A549 (cell line): ENCODE results near the gene SLCO3A1. TPM values are rescaled to one million over a fixed set of nuclear protein-coding genes. Genes with fewer than 3 reads are reported as not detected.

Source experiments
- ATAC-seq, 2 experiments: fragments of 200-7000 bp in 1 of 2; fragments of >200 bp in 1 of 2; cut with Nextera tagmentation in 1 of 2; cut with Tn5 transposase in 1 of 2; 3 replicates each; pipeline versions ENCODE4 v1.8.0 to v1.9.1; 2018 to 2020; ENCODE audit warnings: mild to moderate bottlenecking in 1 of 2, moderate library complexity in 1 of 2
- CTCF ChIA-PET: fragments of 300-600 bp; sonication (Branson Sonifier 250); formaldehyde crosslinking; extraction: SDS; loops from one replicate; lab custom pipeline; 2021; ENCODE audit warnings: antibody characterized with exemption, inconsistent platforms; lab: Yijun Ruan, JAX
- POLR2A ChIA-PET: fragments of 350-600 bp; formaldehyde crosslinking; extraction: SDS; loops from one replicate; lab custom pipeline; 2021; ENCODE audit warnings: antibody characterized with exemption, inconsistent platforms; lab: Yijun Ruan, JAX
- DNase-seq, 2 experiments: peaks; one replicate each; pipeline versions ENCODE4 v3.0.0 to v3.0.0-alpha.2; 2011 to 2016; ENCODE audit warnings: low read depth in 1 of 2, low spot score in 1 of 2
- FAIRE-seq: peaks from 2 replicates; lab custom pipeline; 2011; peaks lifted over from hg19 to GRCh38; lab: Jason Lieb, UNC
- H3K27ac ChIP-seq, 2 experiments: fragments of >200 bp; sonication (Bioruptor Twin); formaldehyde crosslinking; 3 replicates each; pipeline ENCODE4 v1.5.1; 2016 to 2017
- H3K4me1 ChIP-seq: fragments of >200 bp; sonication (Bioruptor Twin); formaldehyde crosslinking; 3 replicates; pipeline ENCODE4 v1.6.1; 2016
- H3K4me2 ChIP-seq: fragments of >200 bp; sonication (Bioruptor Twin); formaldehyde crosslinking; 3 replicates; pipeline ENCODE4 v1.6.1; 2016
- H3K4me3 ChIP-seq: fragments of >200 bp; sonication (Bioruptor Twin); formaldehyde crosslinking; 3 replicates; pipeline ENCODE4 v1.5.1; 2016
- H3K9me3 ChIP-seq: fragments of >200 bp; sonication (Bioruptor Twin); formaldehyde crosslinking; 3 replicates; pipeline ENCODE4 v1.6.1; 2016
- BHLHE40 ChIP-seq: IDR thresholded peaks from 2 replicates; pipeline ENCODE4 v1.6.1; 2012; ENCODE audit warnings: low read depth, low read length, inconsistent platforms
- CBX2 ChIP-seq: fragments of 200-600 bp; sonication (generic); IDR thresholded peaks from 2 replicates; pipeline ENCODE4 v1.6.1; 2016; ENCODE audit warnings: low read depth, mild to moderate bottlenecking, borderline replicate concordance
- CBX8 ChIP-seq: fragments of 200-600 bp; sonication (generic); IDR thresholded peaks from 2 replicates; pipeline ENCODE4 v1.6.1; 2016
- CEBPB ChIP-seq, 2 experiments: fragments of >200 bp in 1 of 2; sonication (Bioruptor Twin) in 1 of 2; formaldehyde crosslinking in 1 of 2; IDR thresholded peaks; 2 replicates each; pipeline ENCODE4 v1.6.1; 2012 to 2016
- CHD4 ChIP-seq: fragments of 200-600 bp; sonication (generic); IDR thresholded peaks from 2 replicates; pipeline ENCODE4 v1.6.1; 2016; ENCODE audit warnings: antibody characterized with exemption, mild to moderate bottlenecking, borderline replicate concordance
- EP300 ChIP-seq, 2 experiments: fragments of >200 bp; sonication (Bioruptor Twin); formaldehyde crosslinking; IDR thresholded peaks; 2 replicates in 1 of 2; 3 replicates in 1 of 2; pipeline ENCODE4 v1.6.1; 2016 to 2017
- ESRRA ChIP-seq: fragments of 150-350 bp; IDR thresholded peaks from 2 replicates; pipeline ENCODE4 v1.6.1; 2014; ENCODE audit warnings: mild to moderate bottlenecking, low read length, borderline replicate concordance
- FOXS1 ChIP-seq: fragments of 250-450 bp; sonication (Bioruptor Pico); IDR thresholded peaks from 2 replicates; pipeline ENCODE4 v1.5.0; 2020; ENCODE audit warnings: mild to moderate bottlenecking, moderate library complexity
- KDM5A ChIP-seq: fragments of 200-600 bp; sonication (generic); IDR thresholded peaks from 2 replicates; pipeline ENCODE4 v1.6.1; 2016; ENCODE audit warnings: antibody characterized with exemption, mild to moderate bottlenecking
- NPAS2 ChIP-seq: fragments of 250-450 bp; sonication (Bioruptor Pico); IDR thresholded peaks from 2 replicates; pipeline ENCODE4 v1.8.0; 2022; ENCODE audit warnings: mild to moderate bottlenecking, moderate library complexity, borderline replicate concordance
- PHF8 ChIP-seq: fragments of 200-600 bp; sonication (generic); IDR thresholded peaks from 2 replicates; pipeline ENCODE4 v1.6.1; 2016; ENCODE audit warnings: low read depth, mild to moderate bottlenecking, antibody characterized with exemption, moderate library complexity, borderline replicate concordance
- POLR2A ChIP-seq: IDR thresholded peaks from 2 replicates; pipeline ENCODE4 v1.6.1; 2012; ENCODE audit warnings: mild to moderate bottlenecking, low read length
- RAD21 ChIP-seq, 2 experiments: fragments of >200 bp in 1 of 2; sonication (Bioruptor Twin) in 1 of 2; formaldehyde crosslinking in 1 of 2; IDR thresholded peaks in 1 of 2; conservative IDR thresholded peaks in 1 of 2; 2 replicates in 1 of 2; 3 replicates in 1 of 2; pipeline ENCODE4 v1.6.1; 2012 to 2018; ENCODE audit warnings: inconsistent platforms in 1 of 2
- RFX5 ChIP-seq: fragments of 450-650 bp; IDR thresholded peaks from 2 replicates; pipeline ENCODE4 v1.7.1; 2014; ENCODE audit warnings: antibody characterized with exemption, mild to moderate bottlenecking, moderate library complexity
- RNF2 ChIP-seq: fragments of 200-600 bp; sonication (generic); IDR thresholded peaks from 2 replicates; pipeline ENCODE4 v1.6.1; 2016; ENCODE audit warnings: low read depth, mild to moderate bottlenecking, antibody characterized with exemption, moderate library complexity, borderline replicate concordance
- TP53 ChIP-seq: fragments of 250-450 bp; sonication (Bioruptor Pico); IDR thresholded peaks from 2 replicates; pipeline ENCODE4 v1.5.0; 2021; ENCODE audit warnings: mild to moderate bottlenecking, moderate library complexity
- ZFP36 ChIP-seq: fragments of 450-650 bp; IDR thresholded peaks from 2 replicates; pipeline ENCODE4 v1.6.1; 2014; ENCODE audit warnings: borderline replicate concordance; ENCODE audit not compliant: partially characterized antibody
- WGBS: methylation state at CpG from one replicate; pipeline ENCODE4 v1.1.6; 2017; ENCODE audit errors: missing lambda C conversion rate; 5-methylcytosine and 5-hydroxymethylcytosine counted together
- polyA plus RNA-seq, 4 experiments: library from polyadenylated mRNA; depleted of rRNA in 3 of 4; stranded (reverse); fragments of >200 nt; fragmentation: RNase III in 1 of 4; extraction: RNeasy Plus Mini Kit Qiagen cat#74134 plus additional on column Dnase treatment in 1 of 4; gene quantifications; 2 replicates in 3 of 4; 3 replicates in 1 of 4; pipeline ENCODE4 v1.2.3, GENCODE V29; 2011 to 2017
- TF ChIP-seq, protein P1 (sequence below): IDR thresholded peaks from 2 replicates; pipeline ENCODE4 v1.6.1; 2012
- TF ChIP-seq, protein P2 (sequence below): fragments of 250-450 bp; sonication (Bioruptor Pico); IDR thresholded peaks from 2 replicates; pipeline ENCODE4 v1.5.0; 2021; ENCODE audit warnings: mild to moderate bottlenecking, moderate library complexity, borderline replicate concordance
- TF ChIP-seq, protein P3 (sequence below): fragments of >200 bp; sonication (Bioruptor Twin); formaldehyde crosslinking; IDR thresholded peaks from 3 replicates; pipeline ENCODE4 v1.6.1; 2016
- TF ChIP-seq, protein P4 (sequence below): fragments of 150-350 bp; IDR thresholded peaks from 2 replicates; pipeline ENCODE4 v1.6.1; 2014; ENCODE audit warnings: low read depth, mild to moderate bottlenecking, low read length
- TF ChIP-seq, protein P5 (sequence below): IDR thresholded peaks from 2 replicates; pipeline ENCODE4 v1.6.1; 2012

Gene SLCO3A1
- polyA plus RNA-seq, 2 of the 4 experiments (the other 2 are of a cell fraction), result 16.8 to 17.0 TPM

DNA sequence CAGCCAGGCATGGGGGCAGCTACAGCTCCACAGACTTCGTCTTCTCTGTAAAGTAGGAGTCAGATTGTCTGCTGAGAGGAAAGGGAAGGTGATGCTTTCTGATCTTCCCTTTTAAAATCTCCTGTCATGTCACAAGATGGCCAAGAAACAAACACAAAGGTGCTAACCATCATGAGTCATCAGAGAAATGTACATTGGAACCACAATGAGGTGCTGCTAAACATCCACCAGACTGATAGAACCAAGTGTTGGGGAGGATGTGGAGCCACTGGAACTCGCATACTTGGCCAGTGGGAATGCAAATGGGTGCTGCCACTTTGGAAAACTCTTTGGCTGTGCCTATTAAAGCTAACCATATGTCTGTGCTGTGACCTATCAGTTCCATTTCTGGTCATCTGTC is 268.8 kb downstream of the SLCO3A1 start:
- CTCF ChIA-PET, result interaction anchor here (1.4 kb wide), 1 partner anchor 11 kb away, joined by 3 read pairs; no protein-coding TSS in a partner anchor
- no peak overlapping the region for H3K27ac ChIP-seq
- TF ChIP-seq FOXS1 (CRISPR knock-in tag) (no peak), RAD21 (conservative IDR thresholded peaks at IDR 0.05 in 1 of 2, IDR thresholded peaks at IDR 0.05 in 1 of 2) (no peak)
- TF ChIP-seq, protein P1, sequence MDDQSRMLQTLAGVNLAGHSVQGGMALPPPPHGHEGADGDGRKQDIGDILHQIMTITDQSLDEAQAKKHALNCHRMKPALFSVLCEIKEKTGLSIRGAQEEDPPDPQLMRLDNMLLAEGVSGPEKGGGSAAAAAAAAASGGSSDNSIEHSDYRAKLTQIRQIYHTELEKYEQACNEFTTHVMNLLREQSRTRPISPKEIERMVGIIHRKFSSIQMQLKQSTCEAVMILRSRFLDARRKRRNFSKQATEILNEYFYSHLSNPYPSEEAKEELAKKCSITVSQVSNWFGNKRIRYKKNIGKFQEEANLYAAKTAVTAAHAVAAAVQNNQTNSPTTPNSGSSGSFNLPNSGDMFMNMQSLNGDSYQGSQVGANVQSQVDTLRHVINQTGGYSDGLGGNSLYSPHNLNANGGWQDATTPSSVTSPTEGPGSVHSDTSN, result no peak
- TF ChIP-seq, all 56 proteins: peak for 0
- H3K4me2 ChIP-seq, result no peak overlapping the region
- H3K4me3 ChIP-seq, result no peak overlapping the region
- H3K4me1 ChIP-seq, result no peaks in the 10 kb centered on the region
- ATAC-seq, result no peak
- WGBS, result 70% methylated on average over 2 of the region's 2 CpGs
- DNase-seq, result no peak
- POLR2A ChIA-PET, result no interaction called here
- FAIRE-seq, result no peak
- H3K9me3 ChIP-seq, result 0 out of 3 replicates have a peak, but pooled peaks cover 3% of the 10 kb centered on the region

DNA sequence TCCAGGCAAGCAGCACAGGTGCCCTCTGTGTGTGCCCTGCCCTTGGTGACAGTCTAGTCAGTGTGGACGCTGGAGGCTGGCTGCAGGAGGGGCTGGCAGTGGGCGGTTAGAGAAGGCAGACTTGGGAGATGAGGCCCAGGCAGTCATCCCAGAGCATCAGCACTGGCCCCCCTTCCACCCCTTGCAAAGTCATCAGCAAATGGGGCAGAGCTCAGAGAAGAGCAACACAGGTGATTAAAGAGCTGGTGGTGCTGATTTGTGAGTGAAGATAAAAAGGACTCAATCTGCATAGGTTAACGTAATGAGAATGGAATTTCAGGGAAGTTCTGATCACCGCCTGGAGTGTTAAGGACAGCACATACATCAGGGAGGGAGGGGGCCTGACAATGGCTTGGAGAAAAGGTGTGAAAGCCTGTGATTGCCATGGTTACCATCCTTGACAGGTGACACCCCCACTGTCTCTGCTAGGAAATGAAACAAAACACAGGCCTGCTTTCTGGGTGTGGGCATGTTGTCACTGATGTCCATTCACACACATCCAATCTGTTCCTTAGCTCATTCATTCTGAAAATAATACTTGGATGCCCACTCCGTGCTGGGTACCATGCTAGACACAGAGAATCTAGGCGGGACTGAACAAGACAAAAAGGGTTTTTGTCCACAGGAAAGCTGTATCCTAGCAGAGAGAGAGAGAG is 270.6 kb downstream of the SLCO3A1 start:
- no peak for FAIRE-seq
- ATAC-seq, result no peak
- H3K4me3 ChIP-seq, result no peak overlapping the region
- CTCF ChIA-PET, result interaction anchor here (0.8 to 1.5 kb wide), 4 partner anchors 10 to 27 kb away, joined by 3 to 5 read pairs (median 4); no protein-coding TSS in a partner anchor
- H3K9me3 ChIP-seq, result 0 out of 3 replicates have a peak, but pooled peaks cover 3% of the 10 kb centered on the region
- no peak overlapping the region for H3K4me2 ChIP-seq
- POLR2A ChIA-PET, result no interaction called here
- H3K4me1 ChIP-seq, result no peaks in the 10 kb centered on the region
- no peak overlapping the region for H3K27ac ChIP-seq
- no peak for DNase-seq
- TF ChIP-seq CHD4 (no peak), RFX5 (no peak), KDM5A (no peak)
- TF ChIP-seq, protein P2, sequence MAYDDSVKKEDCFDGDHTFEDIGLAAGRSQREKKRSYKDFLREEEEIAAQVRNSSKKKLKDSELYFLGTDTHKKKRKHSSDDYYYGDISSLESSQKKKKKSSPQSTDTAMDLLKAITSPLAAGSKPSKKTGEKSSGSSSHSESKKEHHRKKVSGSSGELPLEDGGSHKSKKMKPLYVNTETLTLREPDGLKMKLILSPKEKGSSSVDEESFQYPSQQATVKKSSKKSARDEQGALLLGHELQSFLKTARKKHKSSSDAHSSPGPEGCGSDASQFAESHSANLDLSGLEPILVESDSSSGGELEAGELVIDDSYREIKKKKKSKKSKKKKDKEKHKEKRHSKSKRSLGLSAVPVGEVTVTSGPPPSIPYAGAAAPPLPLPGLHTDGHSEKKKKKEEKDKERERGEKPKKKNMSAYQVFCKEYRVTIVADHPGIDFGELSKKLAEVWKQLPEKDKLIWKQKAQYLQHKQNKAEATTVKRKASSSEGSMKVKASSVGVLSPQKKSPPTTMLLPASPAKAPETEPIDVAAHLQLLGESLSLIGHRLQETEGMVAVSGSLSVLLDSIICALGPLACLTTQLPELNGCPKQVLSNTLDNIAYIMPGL (CRISPR knock-in tag), result no peak
- TF ChIP-seq, protein P3, sequence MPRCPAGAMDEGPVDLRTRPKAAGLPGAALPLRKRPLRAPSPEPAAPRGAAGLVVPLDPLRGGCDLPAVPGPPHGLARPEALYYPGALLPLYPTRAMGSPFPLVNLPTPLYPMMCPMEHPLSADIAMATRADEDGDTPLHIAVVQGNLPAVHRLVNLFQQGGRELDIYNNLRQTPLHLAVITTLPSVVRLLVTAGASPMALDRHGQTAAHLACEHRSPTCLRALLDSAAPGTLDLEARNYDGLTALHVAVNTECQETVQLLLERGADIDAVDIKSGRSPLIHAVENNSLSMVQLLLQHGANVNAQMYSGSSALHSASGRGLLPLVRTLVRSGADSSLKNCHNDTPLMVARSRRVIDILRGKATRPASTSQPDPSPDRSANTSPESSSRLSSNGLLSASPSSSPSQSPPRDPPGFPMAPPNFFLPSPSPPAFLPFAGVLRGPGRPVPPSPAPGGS, result no peak
- WGBS, result 82% methylated on average over 6 of the region's 6 CpGs

DNA sequence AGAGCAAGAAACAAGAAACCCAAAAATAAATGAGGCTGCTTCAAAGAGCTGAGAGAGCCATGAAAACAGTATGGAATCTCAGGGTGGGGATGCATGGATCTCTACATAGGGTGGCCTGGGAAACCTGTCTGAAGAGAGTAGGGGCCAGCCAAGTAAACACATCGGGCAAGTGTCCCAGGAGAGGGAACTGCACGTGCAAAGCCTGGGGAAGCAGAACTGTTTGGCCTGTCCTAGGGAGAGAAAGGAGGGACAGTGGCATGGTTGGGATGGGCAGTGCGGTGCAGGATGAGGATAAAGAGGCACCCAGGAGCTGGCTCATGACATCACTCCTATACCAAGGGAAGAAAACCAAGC is 271.1 kb downstream of the SLCO3A1 start:
- CTCF ChIA-PET, result interaction anchor here (0.8 to 1.5 kb wide), 4 partner anchors 10 to 27 kb away, joined by 3 to 5 read pairs (median 4); no protein-coding TSS in a partner anchor
- WGBS, result 82% methylated on average over 3 of the region's 3 CpGs

More for the DNA sequence above, 271.1 kb downstream of the SLCO3A1 start:
- Histone ChIP-seq H3K4me3 (no peak overlapping the region), H3K4me1 (no peaks in the 10 kb centered on the region), H3K4me2 (no peak overlapping the region), H3K27ac (no peak overlapping the region), H3K9me3 (0 out of 3 replicates have a peak, but pooled peaks cover 3% of the 10 kb centered on the region)
- no peak for ATAC-seq
- POLR2A ChIA-PET, result no interaction called here
- no peak for FAIRE-seq
- no peak for DNase-seq
- no peak for TF ChIP-seq RAD21 (conservative IDR thresholded peaks at IDR 0.05 in 1 of 2, IDR thresholded peaks at IDR 0.05 in 1 of 2)
- TF ChIP-seq ZFP36, result no peak
- no peak for TF ChIP-seq CBX2
- TF ChIP-seq, protein P1, result no peak
- no peak for TF ChIP-seq CBX8
- TF ChIP-seq TP53 (CRISPR knock-in tag), result no peak
- TF ChIP-seq, protein P4, sequence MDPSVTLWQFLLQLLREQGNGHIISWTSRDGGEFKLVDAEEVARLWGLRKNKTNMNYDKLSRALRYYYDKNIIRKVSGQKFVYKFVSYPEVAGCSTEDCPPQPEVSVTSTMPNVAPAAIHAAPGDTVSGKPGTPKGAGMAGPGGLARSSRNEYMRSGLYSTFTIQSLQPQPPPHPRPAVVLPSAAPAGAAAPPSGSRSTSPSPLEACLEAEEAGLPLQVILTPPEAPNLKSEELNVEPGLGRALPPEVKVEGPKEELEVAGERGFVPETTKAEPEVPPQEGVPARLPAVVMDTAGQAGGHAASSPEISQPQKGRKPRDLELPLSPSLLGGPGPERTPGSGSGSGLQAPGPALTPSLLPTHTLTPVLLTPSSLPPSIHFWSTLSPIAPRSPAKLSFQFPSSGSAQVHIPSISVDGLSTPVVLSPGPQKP, result no peak
- no peak for TF ChIP-seq NPAS2 (CRISPR knock-in tag)
- TF ChIP-seq, protein P5, sequence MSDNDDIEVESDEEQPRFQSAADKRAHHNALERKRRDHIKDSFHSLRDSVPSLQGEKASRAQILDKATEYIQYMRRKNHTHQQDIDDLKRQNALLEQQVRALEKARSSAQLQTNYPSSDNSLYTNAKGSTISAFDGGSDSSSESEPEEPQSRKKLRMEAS, result no peak
- TF ChIP-seq CHD4, result no peak
- no peak for TF ChIP-seq BHLHE40
- TF ChIP-seq POLR2A, result no peak
- no peak for TF ChIP-seq CEBPB (IDR thresholded peaks at IDR 0.05)
- no peak for TF ChIP-seq PHF8
- TF ChIP-seq, protein P2 (CRISPR knock-in tag), result no peak
- TF ChIP-seq EP300 (IDR thresholded peaks at IDR 0.05), result no peak
- TF ChIP-seq ESRRA, result no peak
- no peak for TF ChIP-seq RNF2
